Liver (tissue), 9 donors: ENCODE data around the gene MSI2. TPM values are rescaled to one million over a fixed set of nuclear protein-coding genes. Genes with fewer than 3 reads are reported as not detected.

Experiments
- DNase-seq: peaks from one replicate; pipeline ENCODE4 v3.0.0-alpha.2; 2017; ENCODE audit warnings: low spot score
- H3K27ac ChIP-seq, 2 donors: one replicate each; pipeline ENCODE4 v1.7.0; 2013; ENCODE audit warnings: inconsistent platforms in 2 of 2, low read length in 2 of 2, control low read depth in 1 of 2, low read depth in 1 of 2, mild to moderate bottlenecking in 1 of 2
- H3K27me3 ChIP-seq, 4 donors: one replicate each; pipeline versions ENCODE4 v1.6.1 to v1.7.0; 2013; ENCODE audit warnings: low read length in 3 of 4, inconsistent platforms in 1 of 4, mild to moderate bottlenecking in 1 of 4, moderate library complexity in 1 of 4; ENCODE audit not compliant: control insufficient read depth in 4 of 4, insufficient read depth in 4 of 4
- H3K36me3 ChIP-seq, 4 donors: one replicate each; pipeline versions ENCODE4 v1.6.1 to v1.7.0; 2013; ENCODE audit warnings: low read length in 3 of 4, mild to moderate bottlenecking in 3 of 4, low read depth in 1 of 4, moderate library complexity in 1 of 4; ENCODE audit not compliant: control insufficient read depth in 4 of 4, insufficient read depth in 3 of 4
- H3K4me1 ChIP-seq, 4 donors: one replicate each; pipeline versions ENCODE4 v1.6.1 to v1.7.0; 2013; ENCODE audit warnings: low read length in 3 of 4, mild to moderate bottlenecking in 3 of 4, moderate library complexity in 1 of 4; ENCODE audit not compliant: control insufficient read depth in 4 of 4, insufficient read depth in 4 of 4
- H3K4me3 ChIP-seq, 3 donors: one replicate each; pipeline versions ENCODE4 v1.6.1 to v1.7.0; 2013; ENCODE audit warnings: low read length in 3 of 3, control low read depth in 1 of 3, low read depth in 1 of 3, mild to moderate bottlenecking in 1 of 3
- H3K9ac ChIP-seq, 2 donors: one replicate each; pipeline ENCODE4 v1.7.0; 2013; ENCODE audit warnings: low read length in 2 of 2, mild to moderate bottlenecking in 2 of 2, moderate library complexity in 2 of 2, control low read depth in 1 of 2, low read depth in 1 of 2
- H3K9me3 ChIP-seq, 4 donors: one replicate each; pipeline versions ENCODE4 v1.6.1 to v1.7.0; 2013; ENCODE audit warnings: low read length in 3 of 4; ENCODE audit not compliant: control insufficient read depth in 4 of 4
- ATF3 ChIP-seq: IDR thresholded peaks from 2 replicates; pipeline ENCODE4 v1.6.1; 2016; ENCODE audit warnings: antibody characterized with exemption
- CTCF ChIP-seq: fragments of 150-350 bp; IDR thresholded peaks from 2 replicates; pipeline ENCODE4 v1.5.1; 2017; ENCODE audit warnings: improper control_type of control experiment, low read depth, low read length; ENCODE audit not compliant: missing input control
- EGR1 ChIP-seq, 2 donors: IDR thresholded peaks; 2 replicates each; pipeline ENCODE4 v1.6.1; 2016 to 2018; ENCODE audit warnings: antibody characterized with exemption in 2 of 2, low read depth in 2 of 2
- FOXA2 ChIP-seq: IDR thresholded peaks from 2 replicates; pipeline ENCODE4 v1.6.1; 2016; ENCODE audit warnings: antibody characterized with exemption
- GABPA ChIP-seq, 2 donors: IDR thresholded peaks in 1 of 2; conservative IDR thresholded peaks in 1 of 2; 2 replicates each; pipeline ENCODE4 v1.6.1; 2016; ENCODE audit warnings: antibody characterized with exemption in 2 of 2, mild to moderate bottlenecking in 1 of 2, moderate library complexity in 1 of 2
- HNF4A ChIP-seq, 2 donors: conservative IDR thresholded peaks; 2 replicates each; pipeline ENCODE4 v1.6.1; 2016; ENCODE audit warnings: antibody characterized with exemption in 2 of 2, mild to moderate bottlenecking in 2 of 2
- HNF4G ChIP-seq: IDR thresholded peaks from 2 replicates; pipeline ENCODE4 v1.6.1; 2016; ENCODE audit warnings: antibody characterized with exemption
- JUND ChIP-seq, 2 donors: IDR thresholded peaks; 2 replicates each; pipeline ENCODE4 v1.6.1; 2016; ENCODE audit warnings: antibody characterized with exemption in 2 of 2
- MAX ChIP-seq: IDR thresholded peaks from 2 replicates; pipeline ENCODE4 v1.6.1; 2016; ENCODE audit warnings: antibody characterized with exemption
- NR2F2 ChIP-seq: IDR thresholded peaks from 2 replicates; pipeline ENCODE4 v1.6.1; 2016; ENCODE audit warnings: antibody characterized with exemption
- RAD21 ChIP-seq, 2 donors: IDR thresholded peaks; 2 replicates each; pipeline ENCODE4 v1.6.1; 2016; ENCODE audit warnings: antibody characterized with exemption in 2 of 2, mild to moderate bottlenecking in 2 of 2
- REST ChIP-seq: IDR thresholded peaks from 2 replicates; pipeline ENCODE4 v1.6.1; 2016; ENCODE audit warnings: antibody characterized with exemption, mild to moderate bottlenecking
- RXRA ChIP-seq, 2 donors: IDR thresholded peaks; 2 replicates each; pipeline ENCODE4 v1.6.1; 2017 to 2018; ENCODE audit warnings: antibody characterized with exemption in 2 of 2, mild to moderate bottlenecking in 1 of 2
- SP1 ChIP-seq: IDR thresholded peaks from 2 replicates; pipeline ENCODE4 v1.6.1; 2018; ENCODE audit warnings: antibody characterized with exemption, mild to moderate bottlenecking
- TAF1 ChIP-seq: conservative IDR thresholded peaks from 2 replicates; pipeline ENCODE4 v1.6.1; 2016; ENCODE audit warnings: antibody characterized with exemption, mild to moderate bottlenecking
- ZBTB33 ChIP-seq: IDR thresholded peaks from 2 replicates; pipeline ENCODE4 v1.6.1; 2016; ENCODE audit warnings: antibody characterized with exemption
- WGBS: extraction: QIAGEN DNeasy Blood & Tissue Kit; methylation state at CpG from one replicate; pipeline ENCODE4 v1.1.7; 2013; 5-methylcytosine and 5-hydroxymethylcytosine counted together
- polyA plus RNA-seq, 2 donors: library from polyadenylated mRNA; stranded (reverse) in 1 of 2; unstranded in 1 of 2; fragments of 200-250 nt in 1 of 2; fragments of >200 nt in 1 of 2; fragmentation: Nextera tagmentation in 1 of 2; extraction: Ambion mirVana in 1 of 2; gene quantifications; one replicate each; pipeline versions ENCODE4 v1.2.1 to v1.2.3, GENCODE V29; 2013 to 2015
- total RNA-seq, 2 donors: library from RNA; depleted of rRNA; stranded (reverse); fragments of >200 nt; gene quantifications; one replicate each; pipeline ENCODE4 v1.2.3, GENCODE V29; 2014
- donor health status: healthy.
- donor health status: healthy.
- donor health status: healthy.
- donor health status: healthy.
- donor health status: healthy.

Gene MSI2
- total and polyA plus RNA-seq, 4 donors = 5.7 to 15.6 (median 9.2) TPM

- Histone ChIP-seq H3K9ac (no peak overlapping the region), H3K4me3 (no peak overlapping the region), H3K27ac (no peak overlapping the region), H3K27me3 (no peaks in the 10 kb centered on the region), H3K9me3 (no peaks in the 10 kb centered on the region), H3K4me1 (peaks cover 0 to 3% (median 0%) of the 10 kb centered on the region in 4 donors), H3K36me3 (no peaks in the 10 kb centered on the region)
- WGBS = 88% methylated on average over 6 of the region's 6 CpGs
- TF ChIP-seq EGR1 (IDR thresholded peaks at IDR 0.05; ENCODE audit: low read depth in 2 of 2) (no peak), ZBTB33 (no peak), ATF3 (no peak), RAD21 (IDR thresholded peaks at IDR 0.05) (no peak), JUND (IDR thresholded peaks at IDR 0.05) (no peak), SP1 (no peak), HNF4A (conservative IDR thresholded peaks at IDR 0.05) (no peak), NR2F2 (no peak), RXRA (IDR thresholded peaks at IDR 0.05) (no peak), MAX (no peak), TAF1 (no peak), GABPA (IDR thresholded peaks at IDR 0.05 in 1 of 2, conservative IDR thresholded peaks at IDR 0.05 in 1 of 2) (no peak), HNF4G (no peak), FOXA2 (no peak), REST (no peak), CTCF (no peak)
- no peak for DNase-seq
Measured at GRCh38 chr17:57356153-57356718, 99.9 kb downstream of the MSI2 start.
